Activated T-helper 1 cell treated with anti-CD3 and anti-CD28 coated beads, Interleukin-2, amount 50 U/mL, for 16 hours (primary cell): ENCODE data around the gene ACTA2.
A peak's percentile ranks its signal among the peaks of the same experiment; 100 is the strongest.
"Not testable (repeated sequence)": the region's sequence is repeated elsewhere in the genome, so short reads cannot be mapped to it uniquely, and the experiment has no call there.

Experiments
- DNase-seq, 2 donors: peaks; one replicate each; pipeline ENCODE4 v3.0.0-alpha.2; 2020; ENCODE audit warnings: low read depth in 1 of 2, low spot score in 1 of 2

ACTA2 gene

GRCh38 chr10:88949912-88950837, 2.4 kb downstream of the ACTA2 start:
- DNase-seq = no peak

DNA sequence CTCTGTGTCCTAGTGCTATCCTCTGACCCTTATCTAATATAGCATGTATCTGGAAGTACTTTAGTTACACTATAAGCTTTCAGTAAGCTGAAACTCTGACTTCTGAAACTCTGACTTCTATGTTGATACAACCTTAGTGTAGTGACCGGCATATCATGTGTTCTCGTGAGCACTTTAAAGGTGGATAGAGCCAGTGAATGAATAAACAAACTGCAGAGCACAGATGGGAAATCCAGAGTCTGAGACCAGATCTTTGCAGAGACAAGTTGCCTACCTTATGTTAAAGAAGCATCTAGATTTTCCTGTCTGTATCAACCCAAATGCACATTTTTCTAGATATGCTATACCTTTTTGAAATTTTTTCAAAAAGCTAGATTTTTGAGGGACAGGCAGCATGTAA, 3.5 kb downstream of the ACTA2 start:
- no peak for DNase-seq

DNA sequence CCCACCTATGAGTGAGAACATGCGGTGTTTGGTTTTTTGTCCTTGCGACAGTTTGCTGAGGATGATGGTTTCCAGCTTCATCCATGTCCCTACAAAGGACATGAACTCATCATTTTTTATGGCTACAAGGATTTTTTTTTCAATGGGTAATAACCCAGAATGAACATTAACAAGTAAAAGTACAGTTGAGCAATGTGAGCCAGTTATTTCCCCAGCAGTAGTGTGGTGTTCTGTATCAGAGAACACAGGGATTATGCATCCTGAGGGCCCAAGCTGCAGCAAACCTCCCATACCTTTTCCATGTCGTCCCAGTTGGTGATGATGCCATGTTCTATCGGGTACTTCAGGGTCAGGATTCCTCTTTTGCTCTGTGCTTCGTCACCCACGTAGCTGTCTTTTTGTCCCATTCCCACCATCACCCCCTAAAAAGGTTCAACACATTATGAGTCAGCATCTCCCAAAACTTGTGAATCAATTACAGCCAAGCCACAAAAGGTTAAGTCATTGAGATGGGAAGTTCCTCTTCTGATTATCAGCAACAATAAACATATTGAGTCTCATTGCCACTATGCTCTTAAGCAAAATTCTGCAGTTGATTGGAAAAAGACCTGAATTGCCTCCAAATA, 5.5 kb downstream of the ACTA2 start:
- DNase-seq = no peak

DNA sequence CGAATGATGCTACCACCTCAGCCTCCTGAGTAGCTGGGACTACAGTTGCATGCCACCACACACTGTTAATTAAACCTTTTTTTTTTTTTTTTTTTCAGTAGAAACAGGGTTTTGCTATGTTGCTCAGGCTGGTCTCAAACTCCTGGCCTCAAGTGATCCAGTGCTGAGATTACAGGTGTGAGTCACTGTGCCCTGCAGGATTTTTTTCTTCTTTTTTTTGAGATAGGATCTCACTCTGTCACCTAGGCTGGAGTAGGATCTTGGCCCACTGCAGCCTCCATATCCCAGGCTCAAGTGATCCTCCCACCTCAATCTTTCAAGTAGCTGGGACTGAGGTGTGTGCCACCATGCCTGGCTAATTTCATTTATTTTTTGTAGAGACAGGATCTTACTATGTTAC, 6.4 kb downstream of the ACTA2 start:
- DNase-seq = no peak

- DNase-seq = no peak
Observed at GRCh38 chr10:88944813-88945212, 7.8 kb downstream of the ACTA2 start.

DNA sequence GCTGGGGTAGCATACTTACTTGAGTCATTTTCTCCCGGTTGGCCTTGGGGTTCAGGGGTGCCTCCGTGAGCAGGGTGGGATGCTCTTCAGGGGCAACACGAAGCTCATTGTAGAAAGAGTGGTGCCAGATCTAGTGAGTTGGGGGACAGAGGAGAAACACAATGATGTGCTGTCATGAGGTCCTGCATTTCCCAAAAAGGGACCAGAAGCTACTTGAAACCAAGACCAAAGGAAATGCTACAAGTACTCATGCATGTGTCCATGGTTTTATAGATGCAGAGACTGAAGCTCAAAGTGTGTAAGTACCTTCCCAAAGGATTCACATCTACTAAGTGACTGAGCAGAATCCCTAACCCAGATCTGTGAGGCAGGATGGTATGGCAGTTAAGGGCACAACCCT, 8.8 kb downstream of the ACTA2 start:
- no peak for DNase-seq

DNA sequence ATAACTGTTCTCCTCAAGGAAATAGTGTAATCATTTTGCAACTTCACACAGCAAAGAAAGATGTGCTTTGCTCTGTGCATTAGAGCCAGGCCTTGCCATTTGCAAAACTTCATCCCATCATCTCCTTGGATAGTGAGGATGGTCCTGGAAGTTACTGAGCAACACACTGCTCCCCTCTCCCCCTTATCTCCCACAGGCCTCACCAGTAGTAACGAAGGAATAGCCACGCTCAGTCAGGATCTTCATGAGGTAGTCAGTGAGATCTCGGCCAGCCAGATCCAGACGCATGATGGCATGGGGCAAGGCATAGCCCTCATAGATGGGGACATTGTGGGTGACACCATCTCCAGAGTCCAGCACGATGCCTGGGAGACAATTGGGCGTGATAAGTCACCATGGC, 11.5 kb downstream of the ACTA2 start:
- DNase-seq = no peak

DNA sequence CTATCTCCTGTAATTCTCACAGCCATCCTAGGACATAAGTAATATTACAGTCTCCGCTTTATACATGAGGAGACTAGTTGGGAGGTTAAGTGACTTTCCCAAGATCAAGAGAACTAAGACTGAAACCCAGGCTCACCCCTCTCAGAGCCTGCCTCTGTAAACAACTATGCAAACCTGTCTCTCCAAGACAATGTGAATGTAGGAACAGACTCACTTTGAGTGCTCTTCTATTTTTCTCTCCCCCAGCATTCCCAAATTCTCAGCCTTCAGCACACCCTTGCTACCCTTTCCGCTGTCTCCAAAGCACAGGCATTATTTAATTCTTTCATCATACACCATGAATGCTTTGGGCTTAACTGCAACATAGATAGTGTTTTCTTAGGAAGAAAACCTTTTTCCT, 13.6 kb downstream of the ACTA2 start:
- DNase-seq = no peak

- DNase-seq = no peak
Observed at GRCh38 chr10:88938039-88938438, 14.5 kb downstream of the ACTA2 start.

GRCh38 chr10:88936656-88937055, 15.9 kb downstream of the ACTA2 start:
- DNase-seq = no peak

- peak; percentile 48 for DNase-seq
Observed at GRCh38 chr10:88934900-88935672, 17.5 kb downstream of the ACTA2 start.

DNA sequence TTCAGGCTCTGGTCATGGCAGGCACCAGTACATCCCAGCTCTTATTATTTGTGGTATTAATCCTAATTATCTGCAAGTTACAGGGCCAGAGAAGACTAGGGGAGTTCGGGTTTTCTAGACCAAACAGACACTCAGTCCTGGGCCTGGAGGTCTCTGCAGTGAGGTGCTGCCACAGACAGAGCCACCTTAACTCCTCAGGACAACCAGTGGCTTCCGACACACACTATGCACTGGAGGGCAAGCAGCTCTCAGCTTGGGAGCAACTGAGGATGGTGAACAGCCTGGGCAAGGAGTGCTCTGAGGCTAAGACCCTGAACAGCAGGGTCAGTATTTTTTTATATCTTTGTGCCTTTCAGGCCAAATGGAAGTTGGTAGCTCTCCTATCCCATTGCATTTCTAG, 19.0 kb downstream of the ACTA2 start:
- no peak for DNase-seq

DNA sequence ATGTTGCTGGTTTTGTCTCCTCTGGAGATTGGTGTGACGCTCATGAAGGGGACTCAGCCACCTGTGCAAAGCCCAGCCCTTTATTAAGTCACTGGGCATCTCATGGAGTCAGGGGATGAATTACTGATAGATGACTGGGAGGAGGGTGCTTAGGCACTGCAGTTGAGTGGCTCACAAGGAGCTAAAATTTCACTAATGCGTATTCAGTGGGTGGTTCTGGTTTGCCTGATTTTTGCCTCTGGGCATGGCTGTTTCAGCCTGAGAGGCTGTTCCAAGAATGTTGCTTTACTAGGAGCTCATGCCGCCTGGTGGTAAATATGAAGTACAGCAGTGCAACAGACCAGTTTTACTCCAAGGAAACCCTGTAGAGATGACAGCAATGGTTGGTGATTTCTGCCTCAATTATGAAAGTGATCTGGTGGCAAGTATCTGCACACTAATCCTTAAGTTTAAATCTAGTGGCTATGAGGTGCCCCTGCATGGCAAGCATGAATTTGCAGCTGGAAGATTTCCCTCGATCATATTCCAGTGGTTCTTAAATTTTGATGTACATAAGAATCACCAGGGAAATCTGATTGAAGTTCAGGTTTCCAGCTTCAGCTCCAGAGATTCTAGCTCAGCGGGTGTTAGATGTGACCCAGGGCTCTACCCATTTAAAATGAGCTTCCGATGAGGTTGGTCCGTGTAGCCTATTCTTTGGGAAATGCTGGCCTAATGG, 19.9 kb downstream of the ACTA2 start:
- DNase-seq = peak in 1 of 2 donors; percentile 12

DNA sequence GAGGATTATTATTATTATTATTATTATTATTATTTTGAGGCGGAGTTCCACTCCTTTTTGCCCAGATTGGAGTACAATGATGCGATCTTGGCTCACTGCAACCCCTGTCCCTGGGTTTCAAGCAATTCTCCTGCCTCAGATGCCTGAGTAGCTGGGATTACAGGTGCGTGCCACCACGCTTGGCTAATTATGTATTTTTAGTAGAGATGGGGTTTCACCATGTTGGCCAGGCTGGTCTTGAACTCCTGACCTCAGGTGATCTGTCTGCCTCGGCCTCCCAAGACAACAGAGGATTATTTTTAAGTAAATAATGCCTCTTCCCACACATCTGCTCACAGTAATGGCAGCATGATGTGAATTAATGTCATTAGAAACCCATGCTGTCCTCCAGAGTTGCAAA, 20.5 kb downstream of the ACTA2 start:
- not testable (repeated sequence) for DNase-seq

GRCh38 chr10:88931548-88931947, 21.0 kb downstream of the ACTA2 start:
- DNase-seq = no peak

DNA sequence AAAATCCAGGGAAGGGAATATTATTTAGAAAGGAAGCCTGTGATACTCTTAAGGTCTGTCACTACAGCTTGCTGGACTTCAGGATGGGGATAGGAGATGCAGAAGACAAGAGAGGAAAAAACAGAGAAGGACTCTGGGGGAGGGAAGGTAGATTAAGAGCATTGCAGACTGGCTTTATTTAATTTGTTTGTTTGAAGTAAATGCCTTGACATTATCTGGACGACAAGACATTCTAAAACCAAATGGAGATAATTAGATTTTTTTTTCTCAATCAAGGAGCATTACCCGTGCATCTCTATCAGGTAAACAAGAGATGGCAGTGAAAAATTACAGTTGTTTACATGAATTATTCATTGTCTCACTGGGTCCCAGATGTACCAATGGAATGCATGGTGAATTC, 24.3 kb downstream of the ACTA2 start:
- no peak for DNase-seq

GRCh38 chr10:88927416-88927690, 25.2 kb downstream of the ACTA2 start:
- DNase-seq = no peak

DNA sequence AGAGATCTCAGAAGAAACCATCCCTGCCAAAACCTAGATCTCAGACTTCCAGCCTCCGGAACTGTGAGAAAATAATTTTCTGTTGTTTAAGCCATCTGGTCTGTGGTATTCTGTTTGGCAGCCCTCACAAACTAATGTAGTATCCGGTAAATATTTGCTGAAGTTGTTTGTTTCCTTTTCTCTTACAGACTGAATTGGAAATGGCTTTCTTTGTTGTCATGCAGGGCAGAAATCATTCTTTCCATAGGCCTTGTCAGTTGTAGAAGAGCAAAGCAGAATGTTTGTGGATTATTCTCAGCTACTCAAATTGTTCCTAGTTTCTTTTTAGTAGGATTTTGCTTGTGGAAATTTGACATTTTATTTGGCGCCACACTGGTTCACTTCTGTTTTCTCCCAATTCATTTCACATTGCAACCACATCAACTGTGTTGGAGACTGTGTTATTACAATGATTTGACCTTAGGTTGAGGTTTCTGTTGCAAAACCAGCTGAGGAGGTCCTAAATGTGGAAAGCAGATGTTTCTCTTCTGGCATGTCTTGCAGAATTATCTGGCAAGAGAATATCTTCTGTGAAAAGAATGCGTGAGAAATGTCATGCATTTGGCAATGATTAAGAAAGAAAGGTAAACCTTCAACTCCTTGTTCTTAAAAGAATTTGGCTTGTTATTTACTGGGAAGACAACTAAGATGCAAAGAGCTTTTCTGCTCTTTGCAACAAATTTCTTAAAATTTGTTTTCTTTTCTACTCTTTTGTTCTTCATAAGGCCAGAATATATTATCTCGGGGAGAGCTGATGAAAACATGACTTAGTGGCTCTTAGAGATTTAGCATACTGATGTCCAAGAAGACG, 25.8 kb downstream of the ACTA2 start:
- DNase-seq = no peak

- no peak for DNase-seq
Observed at GRCh38 chr10:88923520-88923919, 29.1 kb downstream of the ACTA2 start.

DNA sequence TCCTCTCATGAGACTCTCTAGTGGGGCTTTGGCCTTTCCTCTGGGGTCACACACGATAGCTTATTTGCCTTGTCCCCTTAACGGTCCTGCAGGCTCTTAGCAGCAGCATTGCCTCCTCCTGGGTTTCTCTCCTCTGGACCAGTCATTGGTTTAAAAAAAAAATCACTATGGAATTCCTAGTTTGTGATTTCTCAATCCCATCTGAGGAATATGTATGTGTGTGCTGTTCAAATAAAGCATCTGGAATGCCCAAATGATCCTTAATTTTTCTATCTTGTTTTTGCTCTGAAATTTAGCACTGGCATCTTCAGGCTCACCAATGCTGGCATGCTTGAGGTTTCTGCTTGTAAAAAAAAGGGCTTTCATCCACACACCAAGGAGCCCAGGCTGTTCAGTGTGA, 30.5 kb downstream of the ACTA2 start:
- DNase-seq = no peak
